Adipose tissue (tissue), 3 donors: Measurements from ENCODE around the gene PPL. TPM values are rescaled to one million over a fixed set of nuclear protein-coding genes. Genes with fewer than 3 reads are reported as not detected.
"Not testable (repeated sequence)": the region's sequence is repeated elsewhere in the genome, so short reads cannot be mapped to it uniquely, and the experiment has no call there.

Experiments
- H3K27ac ChIP-seq: one replicate; pipeline ENCODE4 v1.5.1; 2013; ENCODE audit warnings: low read depth, low read length
- WGBS, 3 donors: extraction: QIAGEN DNeasy Blood & Tissue Kit; methylation state at CpG; one replicate each; pipeline ENCODE4 v1.1.7; 2013; 5-methylcytosine and 5-hydroxymethylcytosine counted together
- polyA plus RNA-seq, 3 donors: library from polyadenylated mRNA; stranded (reverse); fragments of 200-250 nt; gene quantifications; one replicate each; pipeline ENCODE4 v1.2.3, GENCODE V29; 2013
- donor health status: healthy with polysubstance abuse.
- donor health status: Bipolar disorder and iron deficiency.
- donor health status: healthy.

The PPL gene
- 10 to 100 TPM in 1 of 3 donors, 1 to 10 TPM in 2; 8.1 to 44.6 (median 9.9) TPM for polyA plus RNA-seq

GRCh38 chr16:4936991-4937781 lies at the start of gene PPL:
Gene PPL, minus strand, starts transcription at chr16:4937148. Its CDS starts 103 bp downstream, at chr16:4937045.
- 6 to 21% (median 12%) methylated on average over 65 to 76 of the region's 76 CpGs for WGBS, 3 donors
- peak within 1 kb of the TSS; percentile 15 for H3K27ac ChIP-seq

- 68 to 73% (median 71%) methylated on average over 5 of the region's 5 CpGs for WGBS, 3 donors
- H3K27ac ChIP-seq, result no peak overlapping the region
Measured at GRCh38 chr16:4984174-4984990, 47.4 kb upstream of the PPL start.

- H3K27ac ChIP-seq, result no peak overlapping the region
- 45 to 58% (median 50%) methylated on average over 19 to 20 of the region's 20 CpGs for WGBS, 3 donors
Measured at GRCh38 chr16:4982056-4982867, 45.3 kb upstream of the PPL start.

GRCh38 chr16:4981473-4981872 lies 44.5 kb upstream of the PPL start:
- 71 to 81% (median 76%) methylated on average over 7 of the region's 7 CpGs for WGBS, 3 donors
- no peak overlapping the region for H3K27ac ChIP-seq

- 72 to 80% (median 74%) methylated on average over 10 of the region's 10 CpGs for WGBS, 3 donors
Measured at GRCh38 chr16:4980691-4981090, 43.7 kb upstream of the PPL start.

GRCh38 chr16:4979736-4980660 lies 43.0 kb upstream of the PPL start:
- no peak overlapping the region for H3K27ac ChIP-seq
- WGBS, 3 donors, result 67 to 83% (median 73%) methylated on average over 25 of the region's 25 CpGs

More at GRCh38 chr16:4980691-4981090, 43.7 kb upstream of the PPL start:
- no peak overlapping the region for H3K27ac ChIP-seq

- H3K27ac ChIP-seq, result no peak overlapping the region
- 81 to 90% (median 85%) methylated on average over 7 of the region's 7 CpGs for WGBS, 3 donors
Measured at GRCh38 chr16:4979164-4979563, 42.2 kb upstream of the PPL start.

- WGBS, 3 donors, result 30 to 85% (median 84%) methylated on average over 5 of the region's 5 CpGs
- H3K27ac ChIP-seq, result no peak overlapping the region
Measured at GRCh38 chr16:4976611-4977145, 39.7 kb upstream of the PPL start.

- H3K27ac ChIP-seq, result no peak overlapping the region
Measured at GRCh38 chr16:4976079-4976478, 39.1 kb upstream of the PPL start.

GRCh38 chr16:4972938-4973587 lies 36.1 kb upstream of the PPL start:
- no peak overlapping the region for H3K27ac ChIP-seq
- WGBS, 3 donors, result 34 to 49% (median 46%) methylated on average over 8 of the region's 8 CpGs

More at GRCh38 chr16:4976079-4976478, 39.1 kb upstream of the PPL start:
- 68 to 88% (median 83%) methylated on average over 2 of the region's 2 CpGs for WGBS, 3 donors

- WGBS, 3 donors, result 61 to 67% (median 67%) methylated on average over 3 of the region's 3 CpGs
Measured at GRCh38 chr16:4970010-4970409, 33.1 kb upstream of the PPL start.

GRCh38 chr16:4968879-4969483 lies 32.0 kb upstream of the PPL start:
- no peak overlapping the region for H3K27ac ChIP-seq
- WGBS, 3 donors, result 78 to 83% (median 79%) methylated on average over 13 of the region's 13 CpGs

More at GRCh38 chr16:4970010-4970409, 33.1 kb upstream of the PPL start:
- H3K27ac ChIP-seq, result no peak overlapping the region

- not testable (repeated sequence) for H3K27ac ChIP-seq
- 86 to 91% (median 90%) methylated on average over 12 of the region's 12 CpGs for WGBS, 3 donors
Measured at GRCh38 chr16:4968278-4968677, 31.3 kb upstream of the PPL start.

GRCh38 chr16:4966736-4967453 lies 29.9 kb upstream of the PPL start:
- 76 to 81% (median 80%) methylated on average over 10 of the region's 10 CpGs for WGBS, 3 donors
- no peak overlapping the region for H3K27ac ChIP-seq

GRCh38 chr16:4963527-4963926 lies 26.6 kb upstream of the PPL start:
- WGBS, 3 donors, result 80 to 86% (median 80%) methylated on average over 7 of the region's 7 CpGs
- H3K27ac ChIP-seq, result not testable (repeated sequence)

GRCh38 chr16:4962716-4963115 lies 25.8 kb upstream of the PPL start:
- no peak overlapping the region for H3K27ac ChIP-seq
- WGBS, 3 donors, result 54 to 68% (median 62%) methylated on average over 6 to 7 of the region's 7 CpGs
